ENCODE results near the gene PEX10.

PEX10 gene

DNA sequence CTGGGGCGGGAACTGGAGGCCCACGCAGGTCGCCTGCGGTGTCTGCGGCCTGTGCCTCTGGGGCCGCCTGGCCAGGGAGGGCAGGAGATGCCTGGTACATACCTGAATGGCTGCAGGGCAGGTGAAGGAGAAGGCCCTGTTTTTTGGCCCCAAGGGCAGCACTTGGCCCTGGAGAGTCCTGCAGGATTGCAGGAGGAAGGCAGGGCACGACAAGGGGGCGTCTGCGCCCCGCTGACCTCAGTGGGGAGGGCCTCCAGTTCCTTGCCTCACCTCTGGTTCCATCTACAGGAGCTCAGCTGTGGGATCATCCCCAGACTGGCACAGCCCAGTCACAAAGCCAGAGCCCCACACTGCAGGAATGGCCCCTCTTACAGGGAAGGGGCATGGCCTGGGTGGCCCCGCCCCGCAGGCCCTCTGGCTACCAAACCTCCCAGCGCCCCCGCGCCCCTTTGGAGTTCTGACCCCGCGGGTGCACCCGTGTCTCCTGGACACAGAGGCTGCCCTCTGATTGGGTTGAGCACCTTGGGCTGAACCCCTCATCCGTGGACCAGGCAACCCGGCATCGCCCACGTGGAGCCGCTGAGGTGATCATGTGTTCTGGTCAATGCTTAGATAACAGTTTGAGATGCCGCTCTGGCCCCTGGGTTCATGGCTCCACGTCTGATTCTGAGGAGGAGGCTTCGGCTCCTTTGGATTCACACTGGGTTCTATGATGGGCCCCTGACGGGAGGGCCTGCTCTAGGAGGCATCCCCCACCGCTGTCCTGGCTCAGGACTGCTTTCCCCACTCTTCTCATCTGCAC lies 1.3 kb upstream of the PEX10 start:
- no peaks in the 10 kb centered on the region for H3K36me3 ChIP-seq (ENCODE audit: insufficient read depth, low read length)
- peaks cover 11% of the 10 kb centered on the region for H3K79me2 ChIP-seq (ENCODE audit: control insufficient read depth, insufficient read depth, low read length, unreplicated experiment)
- H2AFZ ChIP-seq (ENCODE audit: low read length, unreplicated experiment), result no peak overlapping the region
- peak overlapping the region; percentile 94 for H3K4me3 ChIP-seq (ENCODE audit: low read depth, low read length)
- peaks cover 14% of the 10 kb centered on the region for H3K27me3 ChIP-seq (ENCODE audit: insufficient read depth, low read length)
- peaks cover 19% of the 10 kb centered on the region for H3K4me1 ChIP-seq (ENCODE audit: control insufficient read depth, insufficient read depth, low read length, unreplicated experiment)
- no peak overlapping the region for H3K27ac ChIP-seq (ENCODE audit: low read depth, low read length)

DNA sequence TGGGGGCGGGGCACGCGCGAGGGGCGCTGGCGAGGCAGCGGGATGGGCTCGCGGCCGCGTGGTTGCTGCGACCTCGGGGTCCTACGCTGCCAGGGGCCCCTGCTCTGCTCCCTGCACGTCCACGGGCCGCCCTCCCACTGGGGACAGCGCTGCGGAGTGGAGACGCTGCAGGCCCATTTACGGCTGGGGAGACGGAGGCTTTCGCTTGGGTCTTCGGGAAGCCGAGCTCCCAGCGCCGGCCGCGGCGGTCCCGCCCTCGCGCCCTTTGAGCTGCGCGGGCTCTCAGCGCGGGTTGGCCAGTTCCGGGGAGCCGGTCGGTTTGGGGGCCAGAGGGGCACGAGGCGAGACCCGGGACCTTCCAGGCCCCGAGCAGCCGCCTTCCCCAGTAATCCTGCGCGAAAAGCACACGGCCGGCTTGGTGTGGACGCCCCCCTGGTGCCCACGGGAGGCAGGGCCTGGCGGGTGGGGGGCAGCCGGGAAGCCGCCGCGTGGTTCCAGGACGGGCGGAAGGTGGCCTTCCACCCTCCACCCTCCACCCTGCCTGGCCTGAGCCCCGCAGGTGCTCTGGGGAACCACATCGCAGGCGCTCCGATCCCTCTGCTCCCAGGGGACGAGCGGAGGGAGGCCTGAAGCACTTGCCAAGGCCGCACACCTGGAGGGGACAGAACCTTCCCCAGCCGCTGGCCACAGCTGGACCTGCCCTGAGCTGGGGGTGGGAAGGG lies 570 bp upstream of the PEX10 start:
- Histone ChIP-seq H2AFZ (ENCODE audit: low read length, unreplicated experiment) (peak overlapping the region; percentile 31), H3K4me1 (ENCODE audit: control insufficient read depth, insufficient read depth, low read length, unreplicated experiment) (peaks cover 19% of the 10 kb centered on the region), H3K27me3 (ENCODE audit: insufficient read depth, low read length) (peaks cover 8% of the 10 kb centered on the region; the same call in 1 of the 2 replicates), H3K4me3 (ENCODE audit: low read depth, low read length) (peak overlapping the region; percentile 94), H3K79me2 (ENCODE audit: control insufficient read depth, insufficient read depth, low read length, unreplicated experiment) (peaks cover 11% of the 10 kb centered on the region), H3K27ac (ENCODE audit: low read depth, low read length) (no peak overlapping the region), H3K36me3 (ENCODE audit: insufficient read depth, low read length) (no peaks in the 10 kb centered on the region)

DNA sequence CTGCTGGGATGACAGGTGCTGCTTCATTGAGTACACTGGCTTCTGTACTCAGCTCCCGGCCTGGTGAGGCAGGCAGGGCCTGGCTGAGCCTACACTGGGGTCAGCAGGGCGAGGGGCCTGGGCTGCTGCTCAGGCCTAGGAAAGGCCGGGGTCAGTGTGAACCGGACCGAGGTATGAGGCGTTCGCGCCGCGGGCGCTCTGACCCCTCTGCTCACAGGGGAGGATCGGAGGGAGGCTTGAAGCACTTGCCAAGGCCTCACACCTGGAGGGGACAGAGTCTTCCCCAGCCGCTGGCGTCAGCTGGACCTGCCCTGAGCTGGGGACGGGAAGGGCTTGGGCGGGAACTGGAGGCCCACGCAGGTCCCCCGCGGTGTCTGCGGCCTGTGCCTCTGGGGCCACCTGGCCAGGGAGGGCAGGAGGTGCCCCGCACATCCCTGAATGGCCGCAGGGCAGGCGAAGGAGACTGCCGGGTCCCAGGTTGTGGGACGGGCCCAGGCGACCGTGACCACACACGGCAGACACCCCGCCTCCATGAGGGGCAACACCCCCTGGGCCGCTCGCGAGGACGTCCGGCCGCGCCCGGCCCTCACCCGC lies 466 bp downstream of the PEX10 start:
- Histone ChIP-seq H3K79me2 (ENCODE audit: control insufficient read depth, insufficient read depth, low read length, unreplicated experiment) (peaks cover 11% of the 10 kb centered on the region), H3K4me1 (ENCODE audit: control insufficient read depth, insufficient read depth, low read length, unreplicated experiment) (peaks cover 19% of the 10 kb centered on the region), H3K27me3 (ENCODE audit: insufficient read depth, low read length) (no peaks in the 10 kb centered on the region), H3K36me3 (ENCODE audit: insufficient read depth, low read length) (no peaks in the 10 kb centered on the region), H3K4me3 (ENCODE audit: low read depth, low read length) (peak overlapping the region; percentile 94), H2AFZ (ENCODE audit: low read length, unreplicated experiment) (peak overlapping the region; percentile 88), H3K27ac (ENCODE audit: low read depth, low read length) (peak overlapping the region; percentile 48; the same call in 1 of the 2 replicates)

DNA sequence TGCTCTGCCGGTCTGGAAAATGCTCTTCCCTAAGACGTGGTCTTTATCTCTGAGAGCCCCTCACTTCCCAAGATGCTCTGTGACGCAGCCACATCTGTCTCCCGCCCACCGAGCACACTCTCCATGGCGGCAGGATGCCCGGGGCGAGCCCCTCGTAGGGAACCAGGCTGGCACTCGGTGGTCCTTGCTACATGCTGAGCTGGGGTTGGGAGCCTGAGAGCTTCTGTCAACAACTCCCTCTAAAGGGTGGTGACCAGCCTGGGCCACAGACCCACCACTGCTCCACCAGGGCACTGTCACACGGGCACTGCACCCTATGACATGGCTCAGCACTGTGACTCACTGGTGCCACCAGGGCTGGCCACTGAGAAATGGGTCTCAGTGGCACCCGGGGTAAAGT lies 2.6 kb downstream of the PEX10 start:
- H3K79me2 ChIP-seq (ENCODE audit: control insufficient read depth, insufficient read depth, low read length, unreplicated experiment), result peaks cover 11% of the 10 kb centered on the region
- no peaks in the 10 kb centered on the region for H3K27me3 ChIP-seq (ENCODE audit: insufficient read depth, low read length)
- peaks cover 28% of the 10 kb centered on the region for H3K4me1 ChIP-seq (ENCODE audit: control insufficient read depth, insufficient read depth, low read length, unreplicated experiment)
- no peak overlapping the region for H3K4me3 ChIP-seq (ENCODE audit: low read depth, low read length)
- no peak overlapping the region for H2AFZ ChIP-seq (ENCODE audit: low read length, unreplicated experiment)
- peaks cover 7% of the 10 kb centered on the region; the same call in 1 of the 2 replicates for H3K36me3 ChIP-seq (ENCODE audit: insufficient read depth, low read length)
- H3K27ac ChIP-seq (ENCODE audit: low read depth, low read length), result no peak overlapping the region

DNA sequence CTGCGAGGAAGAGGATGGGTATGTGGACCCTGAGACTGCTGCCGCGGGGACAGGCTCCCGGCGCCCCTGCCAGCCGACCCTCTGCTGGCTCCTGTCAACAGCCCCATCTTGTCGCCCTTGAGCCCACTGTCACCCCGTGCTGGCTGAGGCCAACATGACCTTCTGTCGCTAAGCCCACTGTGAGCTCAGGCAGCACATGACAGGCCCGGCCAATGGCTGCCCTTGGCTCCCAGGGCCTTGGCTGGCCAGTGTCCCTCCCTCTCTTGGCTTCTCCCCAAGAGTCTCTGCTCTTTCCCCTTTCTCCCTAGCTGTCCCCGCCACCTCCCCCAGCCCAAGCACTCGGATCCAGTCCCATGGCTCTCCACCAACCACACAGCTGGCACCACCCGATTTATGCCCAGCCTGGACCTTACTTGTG lies 3.5 kb downstream of the PEX10 start:
- Histone ChIP-seq H3K27ac (ENCODE audit: low read depth, low read length) (no peak overlapping the region), H3K36me3 (ENCODE audit: insufficient read depth, low read length) (peaks cover 11% of the 10 kb centered on the region; the same call in 1 of the 2 replicates), H3K4me1 (ENCODE audit: control insufficient read depth, insufficient read depth, low read length, unreplicated experiment) (peaks cover 21% of the 10 kb centered on the region), H3K27me3 (ENCODE audit: insufficient read depth, low read length) (no peaks in the 10 kb centered on the region), H3K79me2 (ENCODE audit: control insufficient read depth, insufficient read depth, low read length, unreplicated experiment) (peaks cover 11% of the 10 kb centered on the region), H2AFZ (ENCODE audit: low read length, unreplicated experiment) (no peak overlapping the region), H3K4me3 (ENCODE audit: low read depth, low read length) (no peak overlapping the region)

DNA sequence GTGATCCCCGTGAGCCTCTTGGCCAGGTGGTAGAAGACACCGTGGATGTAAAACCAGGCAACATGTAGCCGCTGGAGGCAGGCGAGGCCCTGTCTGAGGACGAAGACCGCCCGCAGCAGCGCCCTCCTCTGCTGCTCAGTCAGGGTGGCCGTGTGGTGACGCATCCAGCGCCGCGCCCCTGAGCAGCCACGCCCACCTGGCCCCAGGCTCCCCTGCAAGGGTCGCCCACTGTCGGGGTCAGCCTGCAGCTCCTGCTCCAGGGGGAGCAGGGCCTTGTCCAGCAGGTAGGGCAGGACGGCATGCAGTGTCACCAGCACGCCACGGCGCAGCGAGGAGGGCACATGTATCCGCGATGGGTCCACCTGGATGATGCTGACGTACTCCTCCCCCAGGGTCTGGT lies 3.9 kb downstream of the PEX10 start:
- Histone ChIP-seq H3K4me1 (ENCODE audit: control insufficient read depth, insufficient read depth, low read length, unreplicated experiment) (peaks cover 17% of the 10 kb centered on the region), H3K4me3 (ENCODE audit: low read depth, low read length) (no peak overlapping the region), H3K27ac (ENCODE audit: low read depth, low read length) (no peak overlapping the region), H3K27me3 (ENCODE audit: insufficient read depth, low read length) (no peaks in the 10 kb centered on the region), H2AFZ (ENCODE audit: low read length, unreplicated experiment) (no peak overlapping the region), H3K36me3 (ENCODE audit: insufficient read depth, low read length) (peaks cover 11% of the 10 kb centered on the region; the same call in 1 of the 2 replicates), H3K79me2 (ENCODE audit: control insufficient read depth, insufficient read depth, low read length, unreplicated experiment) (peaks cover 11% of the 10 kb centered on the region)

DNA sequence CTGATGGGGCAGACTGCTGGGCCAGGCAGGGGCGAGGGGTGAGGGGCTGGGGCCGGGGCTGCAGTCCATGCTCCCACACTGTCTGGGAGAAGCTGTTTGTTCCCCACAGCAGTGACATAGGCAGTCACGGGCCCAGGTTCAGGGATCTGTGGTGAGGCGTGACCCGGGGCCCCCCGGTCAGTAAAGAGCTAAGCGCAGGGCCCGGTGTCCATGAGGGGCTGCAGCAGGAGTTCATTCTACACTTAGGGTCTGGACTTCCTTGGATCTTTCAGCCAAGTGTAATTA lies 4.4 kb downstream of the PEX10 start:
- H3K27me3 ChIP-seq (ENCODE audit: insufficient read depth, low read length), result no peaks in the 10 kb centered on the region
- no peak overlapping the region for H2AFZ ChIP-seq (ENCODE audit: low read length, unreplicated experiment)
- H3K79me2 ChIP-seq (ENCODE audit: control insufficient read depth, insufficient read depth, low read length, unreplicated experiment), result peaks cover 11% of the 10 kb centered on the region
- no peak overlapping the region for H3K27ac ChIP-seq (ENCODE audit: low read depth, low read length)
- H3K36me3 ChIP-seq (ENCODE audit: insufficient read depth, low read length), result peaks cover 11% of the 10 kb centered on the region; the same call in 1 of the 2 replicates
- H3K4me3 ChIP-seq (ENCODE audit: low read depth, low read length), result no peak overlapping the region
- H3K4me1 ChIP-seq (ENCODE audit: control insufficient read depth, insufficient read depth, low read length, unreplicated experiment), result peaks cover 14% of the 10 kb centered on the region

DNA sequence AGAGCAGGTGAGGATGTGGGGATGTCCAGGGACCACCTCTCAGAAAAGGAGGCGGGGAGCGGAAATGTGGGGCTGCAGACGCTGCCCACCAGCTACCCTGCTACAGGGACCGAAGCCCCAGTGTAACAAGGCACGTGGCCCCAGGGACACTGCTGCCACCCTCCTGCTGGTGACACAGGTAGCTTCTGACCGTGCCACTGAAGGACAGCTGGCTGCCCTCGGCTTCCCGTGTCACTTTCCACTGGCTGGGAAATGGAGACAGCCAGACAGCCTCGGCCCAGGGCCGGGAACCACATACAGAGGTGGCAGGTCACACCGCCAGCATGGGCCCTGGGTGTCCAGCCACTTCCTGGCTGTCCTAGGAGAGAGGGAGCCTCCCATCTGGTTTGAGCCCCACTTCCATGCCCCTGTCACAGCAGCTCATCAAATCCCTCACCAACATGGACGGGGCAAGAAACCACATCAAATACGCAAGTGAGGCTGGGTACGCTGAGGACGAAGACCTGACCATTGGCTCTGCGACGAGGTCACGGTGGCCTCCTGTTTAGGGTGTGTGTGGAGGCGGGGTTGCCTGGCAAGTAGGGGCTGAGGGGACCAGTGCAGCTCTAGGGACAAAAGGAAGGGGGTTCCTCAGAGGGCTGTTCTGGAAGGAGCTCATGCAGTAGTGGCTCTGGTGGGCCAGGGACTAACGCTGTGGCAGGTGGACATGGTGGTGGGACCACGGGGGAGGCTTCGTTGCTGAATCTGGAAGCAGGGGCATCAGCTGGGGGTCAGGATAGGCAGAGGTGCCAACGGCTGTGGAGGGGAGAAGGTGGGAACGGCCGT lies 5.0 kb downstream of the PEX10 start:
- H3K4me3 ChIP-seq (ENCODE audit: low read depth, low read length), result no peak overlapping the region
- no peaks in the 10 kb centered on the region for H3K27me3 ChIP-seq (ENCODE audit: insufficient read depth, low read length)
- H3K36me3 ChIP-seq (ENCODE audit: insufficient read depth, low read length), result peaks cover 11% of the 10 kb centered on the region; the same call in 1 of the 2 replicates
- peaks cover 11% of the 10 kb centered on the region for H3K79me2 ChIP-seq (ENCODE audit: control insufficient read depth, insufficient read depth, low read length, unreplicated experiment)
- no peak overlapping the region for H2AFZ ChIP-seq (ENCODE audit: low read length, unreplicated experiment)
- H3K27ac ChIP-seq (ENCODE audit: low read depth, low read length), result no peak overlapping the region
- H3K4me1 ChIP-seq (ENCODE audit: control insufficient read depth, insufficient read depth, low read length, unreplicated experiment), result peaks cover 14% of the 10 kb centered on the region

DNA sequence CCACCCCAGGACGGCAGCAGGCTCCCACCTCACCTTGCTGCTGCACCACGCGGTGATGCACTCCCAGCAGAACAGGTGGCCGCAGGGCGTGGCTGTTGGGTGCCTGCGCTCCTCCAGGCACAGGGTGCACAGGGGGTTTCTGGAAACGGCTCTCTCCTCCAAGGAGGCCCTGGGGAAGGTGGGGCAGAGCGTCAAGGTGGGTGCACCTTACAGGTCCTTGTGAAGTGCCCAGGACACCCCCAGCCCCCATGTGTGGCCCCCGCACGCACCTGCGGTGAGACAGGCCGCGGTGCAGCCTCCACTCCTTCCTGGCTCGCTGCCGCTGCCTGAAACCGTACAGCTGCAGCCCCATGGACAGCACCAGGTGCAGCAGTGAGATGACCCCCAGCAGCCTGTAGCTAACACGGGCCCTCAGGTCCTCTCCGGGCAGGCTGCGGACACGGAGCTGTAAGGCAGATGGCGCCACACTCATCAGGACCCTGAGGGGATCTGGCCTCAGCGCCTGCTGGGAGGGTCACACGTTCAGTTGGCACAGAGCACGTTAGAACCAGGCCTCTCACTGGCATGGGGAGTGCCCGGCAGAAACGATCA lies 5.8 kb downstream of the PEX10 start:
- peaks cover 11% of the 10 kb centered on the region; the same call in 1 of the 2 replicates for H3K36me3 ChIP-seq (ENCODE audit: insufficient read depth, low read length)
- peaks cover 12% of the 10 kb centered on the region for H3K4me1 ChIP-seq (ENCODE audit: control insufficient read depth, insufficient read depth, low read length, unreplicated experiment)
- no peak overlapping the region for H2AFZ ChIP-seq (ENCODE audit: low read length, unreplicated experiment)
- no peaks in the 10 kb centered on the region for H3K27me3 ChIP-seq (ENCODE audit: insufficient read depth, low read length)
- H3K4me3 ChIP-seq (ENCODE audit: low read depth, low read length), result no peak overlapping the region
- H3K27ac ChIP-seq (ENCODE audit: low read depth, low read length), result no peak overlapping the region
- H3K79me2 ChIP-seq (ENCODE audit: control insufficient read depth, insufficient read depth, low read length, unreplicated experiment), result peaks cover 3% of the 10 kb centered on the region

Data from ACC112 (cell line).